HepG2 (cell line): ENCODE measurements around the gene PGK1. TPM values are rescaled to one million over a fixed set of nuclear protein-coding genes. Genes with fewer than 3 reads are reported as not detected.

Source experiments
- ATF7-NPFF ChIP-seq: sonication (generic); formaldehyde crosslinking; IDR thresholded peaks from 2 replicates; pipeline ENCODE4 v1.8.1; 2023; ENCODE audit warnings: mild to moderate bottlenecking, low read depth, missing genetic modification reagents, moderate library complexity
- MTF2 ChIP-seq: sonication (generic); formaldehyde crosslinking; IDR thresholded peaks from 2 replicates; pipeline ENCODE4 v1.5.0; 2020; ENCODE audit warnings: missing genetic modification reagents, borderline replicate concordance
- NFYB ChIP-seq: sonication (generic); formaldehyde crosslinking; IDR thresholded peaks from 2 replicates; pipeline ENCODE4 v1.4.0; 2020; ENCODE audit warnings: missing genetic modification reagents
- TARDBP ChIP-seq: sonication (generic); formaldehyde crosslinking; IDR thresholded peaks from 2 replicates; pipeline ENCODE4 v1.8.0; 2022; ENCODE audit warnings: mild to moderate bottlenecking, missing genetic modification reagents
- USF2 ChIP-seq, 2 experiments: sonication (generic) in 1 of 2; formaldehyde crosslinking in 1 of 2; IDR thresholded peaks; 2 replicates each; pipeline versions ENCODE4 v1.5.1 to v1.6.1; 2011 to 2020; ENCODE audit warnings: borderline replicate concordance in 1 of 2, low read depth in 1 of 2, low read length in 1 of 2, mild to moderate bottlenecking in 1 of 2, missing genetic modification reagents in 1 of 2, moderate library complexity in 1 of 2
- ZBTB10 ChIP-seq: sonication (generic); formaldehyde crosslinking; IDR thresholded peaks from 2 replicates; pipeline ENCODE4 v1.4.0; 2020; ENCODE audit warnings: missing genetic modification reagents, borderline replicate concordance
- ZBTB3 ChIP-seq: sonication (generic); formaldehyde crosslinking; IDR thresholded peaks from 2 replicates; pipeline ENCODE4 v1.4.0; 2020; ENCODE audit warnings: low read depth, mild to moderate bottlenecking, moderate library complexity, missing genetic modification reagents, borderline replicate concordance
- ZNF501 ChIP-seq: sonication (generic); formaldehyde crosslinking; IDR thresholded peaks from 2 replicates; pipeline ENCODE4 v1.5.1; 2020; ENCODE audit warnings: mild to moderate bottlenecking, moderate library complexity, missing genetic modification reagents
- polyA plus RNA-seq, 8 experiments: library from polyadenylated mRNA; depleted of rRNA in 3 of 8; stranded (reverse) in 7 of 8; unstranded in 1 of 8; fragments of >200 nt; fragmentation: Illumina TruSeq in 4 of 8; extraction: Trizol in 4 of 8; gene quantifications; 2 replicates each; pipeline versions ENCODE4 v1.2.1 to v1.2.3, GENCODE V29; 2011 to 2016; ENCODE audit warnings: low read depth in 4 of 8, missing spikeins in 1 of 8, mixed read lengths in 1 of 8; ENCODE audit not compliant: insufficient read depth in 1 of 8
- total RNA-seq, 5 experiments: library from RNA; depleted of rRNA; stranded (reverse); fragments of >200 nt; fragmentation: Illumina TruSeq; extraction: Trizol; gene quantifications; 2 replicates each; pipeline ENCODE4 v1.2.3, GENCODE V29; 2016; ENCODE audit warnings: low read depth in 1 of 5
- TF ChIP-seq, protein P1 (sequence below): sonication (generic); formaldehyde crosslinking; IDR thresholded peaks from 2 replicates; pipeline ENCODE4 v1.8.0; 2022; ENCODE audit warnings: mild to moderate bottlenecking, missing genetic modification reagents; ENCODE audit not compliant: insufficient replicate concordance
- TF ChIP-seq, protein P2 (sequence below): sonication (generic); formaldehyde crosslinking; IDR thresholded peaks from 2 replicates; pipeline ENCODE4 v1.8.0; 2022; ENCODE audit warnings: missing genetic modification reagents, mild to moderate bottlenecking, borderline replicate concordance
- TF ChIP-seq, protein P3 (sequence below): IDR thresholded peaks from 2 replicates; pipeline ENCODE4 v1.6.1; 2016; ENCODE audit warnings: missing genetic modification reagents, missing compliant biosample characterization
- TF ChIP-seq, protein P4 (sequence below): sonication (generic); formaldehyde crosslinking; IDR thresholded peaks from 2 replicates; pipeline ENCODE4 v1.4.0; 2020; ENCODE audit warnings: missing genetic modification reagents, borderline replicate concordance
- TF ChIP-seq, protein P5 (sequence below): sonication (generic); formaldehyde crosslinking; IDR thresholded peaks from 2 replicates; pipeline ENCODE4 v1.4.0; 2020; ENCODE audit warnings: missing genetic modification reagents

The PGK1 gene
- total and polyA plus RNA-seq, 2 of the 13 experiments (the other 11 are each of a cell fraction or from before 2014, with no cell fraction given) = 325 to 1,274 TPM

GRCh38 chrX:78103623-78104446 is at the start of gene PGK1 (continued):
- TF ChIP-seq ATF7-NPFF (CRISPR knock-in tag) (peak; percentile 77), USF2 (IDR thresholded peaks at IDR 0.05; ENCODE audit: low read depth, low read length) (no peak), USF2 (CRISPR knock-in tag; IDR thresholded peaks at IDR 0.05; ENCODE audit: borderline replicate concordance) (peak; percentile 47; the same call in 1 of the 2 replicates), ZBTB3 (CRISPR knock-in tag) (peak; percentile 56; the same call in 1 of the 2 replicates), MTF2 (CRISPR knock-in tag) (peak; percentile 17; the same call in 1 of the 2 replicates), NFYB (CRISPR knock-in tag) (peak; percentile 91), TARDBP (CRISPR knock-in tag) (peak; percentile 85), ZBTB10 (CRISPR knock-in tag) (no peak), ZNF501 (CRISPR knock-in tag) (peak; percentile 80)
- TF ChIP-seq, protein P1, sequence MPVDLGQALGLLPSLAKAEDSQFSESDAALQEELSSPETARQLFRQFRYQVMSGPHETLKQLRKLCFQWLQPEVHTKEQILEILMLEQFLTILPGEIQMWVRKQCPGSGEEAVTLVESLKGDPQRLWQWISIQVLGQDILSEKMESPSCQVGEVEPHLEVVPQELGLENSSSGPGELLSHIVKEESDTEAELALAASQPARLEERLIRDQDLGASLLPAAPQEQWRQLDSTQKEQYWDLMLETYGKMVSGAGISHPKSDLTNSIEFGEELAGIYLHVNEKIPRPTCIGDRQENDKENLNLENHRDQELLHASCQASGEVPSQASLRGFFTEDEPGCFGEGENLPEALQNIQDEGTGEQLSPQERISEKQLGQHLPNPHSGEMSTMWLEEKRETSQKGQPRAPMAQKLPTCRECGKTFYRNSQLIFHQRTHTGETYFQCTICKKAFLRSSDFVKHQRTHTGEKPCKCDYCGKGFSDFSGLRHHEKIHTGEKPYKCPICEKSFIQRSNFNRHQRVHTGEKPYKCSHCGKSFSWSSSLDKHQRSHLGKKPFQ (CRISPR knock-in tag) = peak; percentile 71
- TF ChIP-seq, protein P2, sequence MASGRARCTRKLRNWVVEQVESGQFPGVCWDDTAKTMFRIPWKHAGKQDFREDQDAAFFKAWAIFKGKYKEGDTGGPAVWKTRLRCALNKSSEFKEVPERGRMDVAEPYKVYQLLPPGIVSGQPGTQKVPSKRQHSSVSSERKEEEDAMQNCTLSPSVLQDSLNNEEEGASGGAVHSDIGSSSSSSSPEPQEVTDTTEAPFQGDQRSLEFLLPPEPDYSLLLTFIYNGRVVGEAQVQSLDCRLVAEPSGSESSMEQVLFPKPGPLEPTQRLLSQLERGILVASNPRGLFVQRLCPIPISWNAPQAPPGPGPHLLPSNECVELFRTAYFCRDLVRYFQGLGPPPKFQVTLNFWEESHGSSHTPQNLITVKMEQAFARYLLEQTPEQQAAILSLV (CRISPR knock-in tag) = peak; percentile 32; the same call in 1 of the 2 replicates
- TF ChIP-seq, protein P3, sequence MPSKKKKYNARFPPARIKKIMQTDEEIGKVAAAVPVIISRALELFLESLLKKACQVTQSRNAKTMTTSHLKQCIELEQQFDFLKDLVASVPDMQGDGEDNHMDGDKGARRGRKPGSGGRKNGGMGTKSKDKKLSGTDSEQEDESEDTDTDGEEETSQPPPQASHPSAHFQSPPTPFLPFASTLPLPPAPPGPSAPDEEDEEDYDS (CRISPR knock-in tag) = peak; percentile 95
- TF ChIP-seq, protein P4, sequence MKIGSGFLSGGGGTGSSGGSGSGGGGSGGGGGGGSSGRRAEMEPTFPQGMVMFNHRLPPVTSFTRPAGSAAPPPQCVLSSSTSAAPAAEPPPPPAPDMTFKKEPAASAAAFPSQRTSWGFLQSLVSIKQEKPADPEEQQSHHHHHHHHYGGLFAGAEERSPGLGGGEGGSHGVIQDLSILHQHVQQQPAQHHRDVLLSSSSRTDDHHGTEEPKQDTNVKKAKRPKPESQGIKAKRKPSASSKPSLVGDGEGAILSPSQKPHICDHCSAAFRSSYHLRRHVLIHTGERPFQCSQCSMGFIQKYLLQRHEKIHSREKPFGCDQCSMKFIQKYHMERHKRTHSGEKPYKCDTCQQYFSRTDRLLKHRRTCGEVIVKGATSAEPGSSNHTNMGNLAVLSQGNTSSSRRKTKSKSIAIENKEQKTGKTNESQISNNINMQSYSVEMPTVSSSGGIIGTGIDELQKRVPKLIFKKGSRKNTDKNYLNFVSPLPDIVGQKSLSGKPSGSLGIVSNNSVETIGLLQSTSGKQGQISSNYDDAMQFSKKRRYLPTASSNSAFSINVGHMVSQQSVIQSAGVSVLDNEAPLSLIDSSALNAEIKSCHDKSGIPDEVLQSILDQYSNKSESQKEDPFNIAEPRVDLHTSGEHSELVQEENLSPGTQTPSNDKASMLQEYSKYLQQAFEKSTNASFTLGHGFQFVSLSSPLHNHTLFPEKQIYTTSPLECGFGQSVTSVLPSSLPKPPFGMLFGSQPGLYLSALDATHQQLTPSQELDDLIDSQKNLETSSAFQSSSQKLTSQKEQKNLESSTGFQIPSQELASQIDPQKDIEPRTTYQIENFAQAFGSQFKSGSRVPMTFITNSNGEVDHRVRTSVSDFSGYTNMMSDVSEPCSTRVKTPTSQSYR = no peak
- TF ChIP-seq, protein P5, sequence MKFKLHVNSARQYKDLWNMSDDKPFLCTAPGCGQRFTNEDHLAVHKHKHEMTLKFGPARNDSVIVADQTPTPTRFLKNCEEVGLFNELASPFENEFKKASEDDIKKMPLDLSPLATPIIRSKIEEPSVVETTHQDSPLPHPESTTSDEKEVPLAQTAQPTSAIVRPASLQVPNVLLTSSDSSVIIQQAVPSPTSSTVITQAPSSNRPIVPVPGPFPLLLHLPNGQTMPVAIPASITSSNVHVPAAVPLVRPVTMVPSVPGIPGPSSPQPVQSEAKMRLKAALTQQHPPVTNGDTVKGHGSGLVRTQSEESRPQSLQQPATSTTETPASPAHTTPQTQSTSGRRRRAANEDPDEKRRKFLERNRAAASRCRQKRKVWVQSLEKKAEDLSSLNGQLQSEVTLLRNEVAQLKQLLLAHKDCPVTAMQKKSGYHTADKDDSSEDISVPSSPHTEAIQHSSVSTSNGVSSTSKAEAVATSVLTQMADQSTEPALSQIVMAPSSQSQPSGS = 0 out of 2 replicates have a peak, but pooled peaks have one; percentile 32
